Measurements from ENCODE around the gene HOXD11.

HOXD11 gene

GRCh38 chr2:176068419-176068832 lies 38.7 kb upstream of the HOXD11 start:
- no peak overlapping the region for H3K9ac ChIP-seq
- H3K4me2 ChIP-seq, result no peak overlapping the region
- no peak overlapping the region for H3K4me3 ChIP-seq (IDR thresholded peaks at IDR 0.05; ENCODE audit: insufficient read depth, low read depth, low read length)
- no peaks in the 10 kb centered on the region for H3K36me3 ChIP-seq (ENCODE audit: insufficient read depth)
- no peak for TF ChIP-seq CTCF (conservative IDR thresholded peaks at IDR 0.05; ENCODE audit: low read depth, low read length)
- peaks cover 38% of the 10 kb centered on the region for H3K4me1 ChIP-seq (ENCODE audit: low read depth, poor library complexity, severe bottlenecking)
- no peak overlapping the region for H3K27ac ChIP-seq
- H4K20me1 ChIP-seq (ENCODE audit: insufficient read depth), result no peaks in the 10 kb centered on the region
- no peaks in the 10 kb centered on the region for H3K27me3 ChIP-seq (ENCODE audit: insufficient read depth, low read depth)
- H3K79me2 ChIP-seq (ENCODE audit: insufficient read depth, low read depth), result no peaks in the 10 kb centered on the region
- H2AFZ ChIP-seq (ENCODE audit: low read depth), result no peak overlapping the region

GRCh38 chr2:176071330-176072291 lies 35.5 kb upstream of the HOXD11 start:
- Histone ChIP-seq H2AFZ (ENCODE audit: low read depth) (no peak overlapping the region), H3K79me2 (ENCODE audit: insufficient read depth, low read depth) (no peaks in the 10 kb centered on the region), H3K4me1 (ENCODE audit: low read depth, poor library complexity, severe bottlenecking) (peaks cover 15% of the 10 kb centered on the region), H3K27ac (no peak overlapping the region), H4K20me1 (ENCODE audit: insufficient read depth) (no peaks in the 10 kb centered on the region), H3K27me3 (ENCODE audit: insufficient read depth, low read depth) (no peaks in the 10 kb centered on the region), H3K4me3 (IDR thresholded peaks at IDR 0.05; ENCODE audit: insufficient read depth, low read depth, low read length) (no peak overlapping the region), H3K4me2 (no peak overlapping the region), H3K9ac (no peak overlapping the region), H3K36me3 (ENCODE audit: insufficient read depth) (no peaks in the 10 kb centered on the region)
- no peak for TF ChIP-seq CTCF (conservative IDR thresholded peaks at IDR 0.05; ENCODE audit: low read depth, low read length)

- TF ChIP-seq CTCF (conservative IDR thresholded peaks at IDR 0.05; ENCODE audit: low read depth, low read length), result no peak
- H2AFZ ChIP-seq (ENCODE audit: low read depth), result no peak overlapping the region
- no peak overlapping the region for H3K4me3 ChIP-seq (IDR thresholded peaks at IDR 0.05; ENCODE audit: insufficient read depth, low read depth, low read length)
- H3K36me3 ChIP-seq (ENCODE audit: insufficient read depth), result no peaks in the 10 kb centered on the region
- no peaks in the 10 kb centered on the region for H3K27me3 ChIP-seq (ENCODE audit: insufficient read depth, low read depth)
- no peaks in the 10 kb centered on the region for H4K20me1 ChIP-seq (ENCODE audit: insufficient read depth)
- H3K79me2 ChIP-seq (ENCODE audit: insufficient read depth, low read depth), result no peaks in the 10 kb centered on the region
- no peak overlapping the region for H3K9ac ChIP-seq
- no peak overlapping the region for H3K27ac ChIP-seq
- H3K4me2 ChIP-seq, result no peak overlapping the region
- peaks cover 15% of the 10 kb centered on the region for H3K4me1 ChIP-seq (ENCODE audit: low read depth, poor library complexity, severe bottlenecking)
Observed at GRCh38 chr2:176072292-176072669, 34.8 kb upstream of the HOXD11 start.

GRCh38 chr2:176072951-176073904 lies 33.9 kb upstream of the HOXD11 start:
- H3K4me3 ChIP-seq (IDR thresholded peaks at IDR 0.05; ENCODE audit: insufficient read depth, low read depth, low read length), result no peak overlapping the region
- no peaks in the 10 kb centered on the region for H3K79me2 ChIP-seq (ENCODE audit: insufficient read depth, low read depth)
- H3K27me3 ChIP-seq (ENCODE audit: insufficient read depth, low read depth), result no peaks in the 10 kb centered on the region
- H3K9ac ChIP-seq, result no peak overlapping the region
- no peak overlapping the region for H3K4me2 ChIP-seq
- H3K36me3 ChIP-seq (ENCODE audit: insufficient read depth), result no peaks in the 10 kb centered on the region
- H4K20me1 ChIP-seq (ENCODE audit: insufficient read depth), result no peaks in the 10 kb centered on the region
- H3K27ac ChIP-seq, result no peak overlapping the region
- peaks cover 15% of the 10 kb centered on the region for H3K4me1 ChIP-seq (ENCODE audit: low read depth, poor library complexity, severe bottlenecking)
- no peak for TF ChIP-seq CTCF (conservative IDR thresholded peaks at IDR 0.05; ENCODE audit: low read depth, low read length)
- H2AFZ ChIP-seq (ENCODE audit: low read depth), result no peak overlapping the region
